ENCODE results near the gene MYL7. TPM values are rescaled to one million over a fixed set of nuclear protein-coding genes. Genes with fewer than 3 reads are reported as not detected.

Gene MYL7
- total RNA-seq, 1 experiment from 2014 or later: 5.7 TPM

DNA sequence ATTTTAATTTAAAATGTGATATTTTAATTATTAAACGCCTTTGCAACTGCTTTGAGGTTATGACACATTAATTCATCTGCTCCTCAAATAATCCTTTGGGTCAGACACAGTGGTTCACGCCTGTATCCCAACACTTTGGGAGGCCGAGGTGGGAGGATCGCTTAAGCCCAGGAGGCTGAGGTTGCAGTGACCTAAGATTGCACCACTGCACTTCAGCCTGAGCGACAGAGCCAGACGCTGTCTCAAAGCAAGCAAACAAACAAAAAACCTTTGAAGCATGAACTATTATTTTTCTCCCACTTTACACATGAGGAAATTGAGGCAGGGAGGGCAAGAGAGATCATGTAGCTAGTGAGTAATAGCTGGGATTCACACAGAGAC, 16.3 kb downstream of the MYL7 start:
- Histone ChIP-seq H2BK20ac (ENCODE audit: low read depth, low read length, poor library complexity, severe bottlenecking) (no peak overlapping the region), H3K4ac (ENCODE audit: low read depth, low read length) (no peak overlapping the region), H2BK12ac (ENCODE audit: insufficient read length, low read depth, low read length) (no peak overlapping the region), H4K91ac (ENCODE audit: insufficient read length, low read depth, low read length) (no peak overlapping the region), H2AFZ (ENCODE audit: low read length) (no peak overlapping the region), H3K56ac (ENCODE audit: insufficient read length, low read depth, low read length) (no peak overlapping the region), H3K9me3 (ENCODE audit: control insufficient read depth, low read depth, low read length) (no peaks in the 10 kb centered on the region), H4K8ac (replicated peaks; ENCODE audit: insufficient read length, low read depth, low read length) (no peak overlapping the region), H2BK15ac (ENCODE audit: low read depth, low read length) (no peak overlapping the region), H3K18ac (ENCODE audit: insufficient read length, low read depth, low read length) (no peak overlapping the region), H3K4me1 (ENCODE audit: insufficient read depth, low read length) (no peaks in the 10 kb centered on the region), H3K79me2 (ENCODE audit: insufficient read depth, low read length) (no peaks in the 10 kb centered on the region; the same call in 1 of the 2 replicates), H3T11ph (ENCODE audit: low read length) (no peak overlapping the region), H4K20me1 (ENCODE audit: control insufficient read depth, insufficient read depth, insufficient read length) (no peaks in the 10 kb centered on the region), H3K79me1 (ENCODE audit: insufficient read depth, low read depth, low read length, poor library complexity, severe bottlenecking) (peaks cover 2% of the 10 kb centered on the region), H3K23ac (ENCODE audit: insufficient read length, low read depth, low read length) (no peak overlapping the region), H3K27ac (ENCODE audit: insufficient read length, low read depth, low read length) (no peak overlapping the region), H2BK5ac (ENCODE audit: insufficient read length, low read length) (no peak overlapping the region), H2BK120ac (ENCODE audit: low read depth, low read length, poor library complexity, severe bottlenecking) (no peak overlapping the region), H3K27me3 (ENCODE audit: insufficient read depth, low read length) (no peaks in the 10 kb centered on the region), H2AK5ac (ENCODE audit: insufficient read length, low read length) (no peak overlapping the region), H3K23me2 (ENCODE audit: insufficient read length, low read depth, low read length, poor library complexity, severe bottlenecking) (peaks cover 11% of the 10 kb centered on the region), H3K14ac (ENCODE audit: insufficient read depth, low read length) (no peak overlapping the region), H3K4me2 (ENCODE audit: insufficient read depth, insufficient read length, low read length) (no peak overlapping the region), H3K9ac (ENCODE audit: extremely low read depth, insufficient read length, low read length) (no peak overlapping the region), H4K5ac (ENCODE audit: insufficient read length, low read depth, low read length) (no peak overlapping the region)
- no CpG with 5 or more reads among the region's 6 CpGs for WGBS (ENCODE audit: extremely low coverage, insufficient read length, low lambda C conversion rate)
- Mint-ChIP-seq H3K9me3 (peaks cover 8 to 9% of the 10 kb centered on the region in 2 experiments), H3K36me3 (ENCODE audit: insufficient read depth in 1 of 3, low read depth in 3 of 3) (peaks cover 9 to 28% (median 20%) of the 10 kb centered on the region in 3 experiments), H3K27ac (no peak overlapping the region), H3K4me1 (peaks cover 10 to 12% of the 10 kb centered on the region in 2 experiments), H3K4me3 (peak overlapping the region in 1 of 2 experiments; percentile 50; a peak in 2 of 5 replicates), H3K27me3 (ENCODE audit: low read depth) (peaks cover 45% of the 10 kb centered on the region)
- no peak for DNase-seq
- TF ChIP-seq, protein P1, sequence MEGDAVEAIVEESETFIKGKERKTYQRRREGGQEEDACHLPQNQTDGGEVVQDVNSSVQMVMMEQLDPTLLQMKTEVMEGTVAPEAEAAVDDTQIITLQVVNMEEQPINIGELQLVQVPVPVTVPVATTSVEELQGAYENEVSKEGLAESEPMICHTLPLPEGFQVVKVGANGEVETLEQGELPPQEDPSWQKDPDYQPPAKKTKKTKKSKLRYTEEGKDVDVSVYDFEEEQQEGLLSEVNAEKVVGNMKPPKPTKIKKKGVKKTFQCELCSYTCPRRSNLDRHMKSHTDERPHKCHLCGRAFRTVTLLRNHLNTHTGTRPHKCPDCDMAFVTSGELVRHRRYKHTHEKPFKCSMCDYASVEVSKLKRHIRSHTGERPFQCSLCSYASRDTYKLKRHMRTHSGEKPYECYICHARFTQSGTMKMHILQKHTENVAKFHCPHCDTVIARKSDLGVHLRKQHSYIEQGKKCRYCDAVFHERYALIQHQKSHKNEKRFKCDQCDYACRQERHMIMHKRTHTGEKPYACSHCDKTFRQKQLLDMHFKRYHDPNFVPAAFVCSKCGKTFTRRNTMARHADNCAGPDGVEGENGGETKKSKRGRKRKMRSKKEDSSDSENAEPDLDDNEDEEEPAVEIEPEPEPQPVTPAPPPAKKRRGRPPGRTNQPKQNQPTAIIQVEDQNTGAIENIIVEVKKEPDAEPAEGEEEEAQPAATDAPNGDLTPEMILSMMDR (conservative IDR thresholded peaks at IDR 0.05): no peak

All from H9 (cell line).